HG02938 (cell line): ENCODE measurements around the gene MAP3K4.

Source experiments
- ATAC-seq: cut with Tn5 transposase; IDR thresholded peaks from one replicate; pipeline ENCODE4 v1.9.1; 2021; ENCODE audit warnings: mild to moderate bottlenecking, moderate library complexity; ENCODE audit not compliant: unreplicated experiment

The MAP3K4 gene

GRCh38 chr6:161001421-161001820, 9.9 kb downstream of the MAP3K4 start:
- ATAC-seq: no peak

DNA sequence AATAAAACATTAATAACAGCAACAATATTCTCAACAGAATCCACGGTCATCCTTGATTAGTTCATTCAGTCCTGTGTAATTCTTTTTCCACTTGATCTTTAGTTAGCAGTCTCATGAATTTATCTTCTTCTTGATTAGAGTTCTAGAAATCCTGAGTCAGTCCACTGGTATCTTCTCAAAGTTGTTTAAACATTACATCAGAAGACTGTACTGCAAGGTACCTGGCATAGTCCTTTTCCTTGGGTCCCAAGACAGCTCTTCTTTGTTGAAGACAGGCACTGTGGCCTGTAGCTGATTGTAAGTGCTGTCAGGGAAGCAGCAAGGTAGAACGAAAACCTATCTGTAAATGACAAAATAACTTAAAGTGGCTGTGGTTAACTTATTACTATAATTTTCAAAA, 11.8 kb downstream of the MAP3K4 start:
- no peak for ATAC-seq

DNA sequence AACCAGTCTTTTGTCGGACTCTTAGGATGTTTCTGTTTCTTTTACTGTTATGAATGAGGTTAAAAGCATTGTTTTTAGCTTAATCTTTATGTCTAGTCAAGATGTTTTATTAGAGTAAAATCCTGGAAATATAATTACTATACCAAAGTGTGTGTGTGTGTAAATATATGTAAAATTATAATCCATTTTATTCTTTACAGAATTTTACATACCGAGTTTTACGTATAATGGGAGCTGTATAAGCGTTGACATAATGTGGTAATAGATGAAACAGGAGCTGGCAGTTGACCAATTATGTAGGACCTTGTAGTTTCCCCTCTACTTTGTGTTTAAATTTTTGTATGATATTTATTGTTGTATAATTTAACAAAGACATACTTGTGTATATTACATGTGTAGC, 16.7 kb downstream of the MAP3K4 start:
- ATAC-seq: no peak

- no peak for ATAC-seq
Observed at GRCh38 chr6:161009991-161010390, 18.4 kb downstream of the MAP3K4 start.

GRCh38 chr6:161010418-161010817, 18.8 kb downstream of the MAP3K4 start:
- no peak for ATAC-seq

DNA sequence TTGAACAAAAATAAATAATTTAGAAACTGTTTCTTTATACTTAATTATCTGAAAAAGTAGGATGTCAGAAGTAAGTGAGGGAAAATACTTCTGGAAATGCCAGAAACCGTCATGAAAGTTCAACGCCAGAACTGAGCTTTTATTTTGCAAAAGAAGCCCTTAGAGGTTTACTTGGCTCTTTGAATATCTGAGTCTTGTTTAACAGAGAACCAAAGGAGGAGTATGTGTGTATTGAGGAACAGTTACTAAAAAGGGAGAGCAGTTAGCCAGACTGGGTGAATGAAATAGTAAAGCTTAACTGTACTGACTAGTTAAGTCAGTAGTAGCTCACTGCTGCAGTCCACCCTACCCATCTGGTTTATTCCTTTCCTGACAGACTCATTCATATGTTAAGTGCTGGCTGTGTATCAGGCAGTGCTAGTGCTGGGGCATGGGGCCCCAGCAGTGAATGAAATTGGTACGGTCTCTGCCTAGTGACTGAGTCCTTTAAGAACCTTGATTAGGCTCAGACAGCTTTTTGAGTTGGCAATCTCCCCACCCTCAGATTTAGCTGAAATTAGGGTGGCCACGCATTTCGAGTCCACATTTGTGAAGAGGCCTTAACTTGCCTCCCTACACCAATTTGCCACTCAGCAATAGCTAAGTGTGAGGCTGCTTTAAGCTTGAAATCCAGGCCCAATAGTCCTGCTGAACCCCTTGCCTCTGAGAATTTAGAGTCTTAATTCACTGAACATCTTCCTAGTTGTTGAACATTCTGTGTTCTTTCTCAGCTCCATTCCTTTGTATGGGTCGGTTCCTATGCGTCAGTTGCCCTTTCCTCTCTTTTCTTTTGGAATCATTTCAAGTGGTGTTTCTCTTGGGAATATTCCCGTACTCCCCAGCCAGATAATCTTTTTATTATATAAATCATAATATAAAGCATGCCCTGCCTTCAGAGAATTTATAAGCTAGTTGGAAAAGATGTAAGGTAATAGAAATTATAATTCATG, 20.2 kb downstream of the MAP3K4 start:
- no peak for ATAC-seq

GRCh38 chr6:161013695-161014094, 22.1 kb downstream of the MAP3K4 start:
- ATAC-seq: no peak

- no peak for ATAC-seq
Observed at GRCh38 chr6:161017766-161018564, 26.4 kb downstream of the MAP3K4 start.

- ATAC-seq: no peak
Observed at GRCh38 chr6:161019324-161019839, 27.8 kb downstream of the MAP3K4 start.

GRCh38 chr6:161021543-161021942, 30.0 kb downstream of the MAP3K4 start:
- ATAC-seq: no peak

- no peak for ATAC-seq
Observed at GRCh38 chr6:161021998-161022743, 30.6 kb downstream of the MAP3K4 start.

- ATAC-seq: no peak
Observed at GRCh38 chr6:161023316-161023715, 31.7 kb downstream of the MAP3K4 start.

GRCh38 chr6:161024364-161024920, 32.9 kb downstream of the MAP3K4 start:
- no peak for ATAC-seq

GRCh38 chr6:161027385-161027784, 35.8 kb downstream of the MAP3K4 start:
- no peak for ATAC-seq

DNA sequence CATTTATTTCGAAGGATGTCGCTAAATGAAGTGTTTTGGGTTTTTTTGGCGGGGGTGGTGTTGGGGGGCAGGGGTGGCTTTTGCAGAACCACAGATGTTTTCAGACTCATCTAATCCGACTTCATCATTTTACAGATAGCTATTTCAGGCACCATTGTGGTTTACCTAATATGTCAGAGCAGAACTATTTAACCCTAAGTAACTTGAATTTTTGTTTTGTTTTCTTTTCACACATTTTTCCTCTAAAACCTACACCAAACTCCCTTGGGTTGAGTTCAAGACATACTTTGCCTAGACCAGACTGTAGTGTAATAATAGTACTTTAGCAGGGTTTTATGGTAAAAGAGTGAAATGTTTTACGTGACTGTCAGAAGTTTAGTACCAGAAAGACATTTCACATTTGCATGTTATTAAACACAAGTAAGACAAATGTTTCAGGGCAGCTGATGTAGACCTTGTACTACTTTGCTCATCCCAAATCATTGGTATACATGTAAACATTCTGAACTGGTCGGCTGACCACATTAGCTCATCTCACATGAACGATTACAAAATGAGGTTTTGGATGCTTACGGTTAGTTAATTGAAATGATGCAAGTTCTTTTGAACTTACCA, 37.7 kb downstream of the MAP3K4 start:
- peak; percentile 82 for ATAC-seq

DNA sequence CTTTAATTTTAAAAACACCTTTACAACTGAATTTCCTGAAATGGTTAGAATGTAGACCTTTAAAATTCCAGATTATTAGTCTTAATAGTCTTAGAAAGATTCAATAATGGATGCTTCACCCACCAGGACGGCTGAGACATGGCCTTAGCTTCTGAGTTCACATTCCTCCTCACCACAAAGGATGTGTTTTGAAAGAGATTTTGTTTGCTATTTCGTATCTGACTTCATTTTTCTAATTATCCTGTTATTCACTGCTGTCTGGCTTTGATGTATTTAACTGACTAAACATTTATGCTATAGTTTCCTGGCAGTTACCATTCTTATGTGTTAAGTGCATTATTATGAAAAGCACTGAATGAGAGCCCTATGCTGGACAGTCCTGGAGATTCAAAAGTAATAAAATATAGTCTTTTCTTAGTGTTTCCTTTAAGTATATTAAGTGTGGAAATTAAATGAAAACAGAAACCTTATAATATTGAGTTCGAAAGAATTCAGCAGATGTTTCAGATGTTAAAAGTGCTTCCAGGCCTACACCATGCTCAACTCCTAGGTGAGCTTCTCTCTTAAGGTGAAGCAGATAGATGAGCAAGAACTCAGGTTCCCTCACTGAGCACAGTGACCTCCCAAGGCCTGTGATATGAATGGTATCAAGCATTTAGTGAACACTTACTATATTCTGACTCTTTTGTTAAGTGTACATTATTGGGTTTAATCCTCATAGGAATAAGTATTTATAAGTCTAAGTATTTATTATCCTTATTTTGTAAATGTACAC, 40.3 kb downstream of the MAP3K4 start:
- ATAC-seq: no peak

DNA sequence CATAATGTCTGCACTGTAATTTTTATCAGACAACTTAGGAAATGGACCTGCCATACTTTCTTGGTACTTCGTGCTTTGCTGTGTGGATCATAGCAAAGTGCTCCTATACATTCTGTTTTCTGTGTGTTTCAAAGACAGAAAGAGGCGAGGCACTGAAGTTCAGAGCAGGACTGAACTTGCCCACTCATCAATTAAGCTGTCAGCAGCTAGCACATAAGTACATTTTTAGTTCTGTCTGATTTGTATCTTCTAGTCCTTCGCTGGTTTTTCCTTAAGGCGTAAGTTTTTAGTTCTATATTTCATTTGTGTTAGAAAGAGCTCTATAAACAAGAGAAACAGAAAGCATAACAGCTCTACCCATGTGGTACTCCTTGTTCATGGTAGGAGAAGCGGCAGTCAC, 42.1 kb downstream of the MAP3K4 start:
- no peak for ATAC-seq

GRCh38 chr6:161035182-161035980, 43.8 kb downstream of the MAP3K4 start:
- no peak for ATAC-seq

DNA sequence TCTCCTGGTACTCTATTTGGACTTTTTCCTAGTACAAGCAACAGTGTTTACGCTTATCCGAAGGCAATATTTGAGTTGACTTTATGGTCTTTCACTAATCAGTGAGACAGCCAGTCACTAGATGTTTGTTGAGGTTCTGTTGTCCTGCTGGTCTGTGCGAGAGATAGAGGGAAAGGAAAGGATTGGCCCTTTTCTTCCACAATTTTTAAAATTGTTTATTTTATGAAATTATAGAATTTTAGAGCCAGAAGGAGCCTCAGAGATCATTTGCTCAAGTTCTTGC, 44.4 kb downstream of the MAP3K4 start:
- no peak for ATAC-seq
